ACC112 (cell line): ENCODE measurements around the gene KATNAL2.

Source experiments
- H2AFZ ChIP-seq: fragments of 200-600 bp; sonication (generic); one replicate; pipeline ENCODE4 v1.6.0; 2017; ENCODE audit warnings: antibody characterized with exemption, low read length; ENCODE audit not compliant: unreplicated experiment
- H3K27ac ChIP-seq: fragments of 200-600 bp; sonication (generic); 2 replicates; pipeline ENCODE4 v1.5.1; 2014; ENCODE audit warnings: low read depth, mild to moderate bottlenecking, antibody characterized with exemption, low read length, moderate library complexity
- H3K27me3 ChIP-seq: fragments of 200-600 bp; sonication (generic); 2 replicates; pipeline ENCODE4 v1.6.1; 2014; ENCODE audit warnings: mild to moderate bottlenecking, antibody characterized with exemption, low read length, moderate library complexity, mixed read lengths; ENCODE audit not compliant: insufficient read depth
- H3K36me3 ChIP-seq: fragments of 200-600 bp; sonication (generic); 2 replicates; pipeline ENCODE4 v1.6.1; 2016; ENCODE audit warnings: mild to moderate bottlenecking, antibody characterized with exemption, low read length, moderate library complexity, mixed read lengths; ENCODE audit not compliant: insufficient read depth
- H3K4me1 ChIP-seq: fragments of 200-600 bp; sonication (generic); one replicate; pipeline ENCODE4 v1.6.1; 2016; ENCODE audit warnings: low read length, mixed read lengths; ENCODE audit not compliant: insufficient read depth, unreplicated experiment, control insufficient read depth
- H3K4me3 ChIP-seq: fragments of 200-600 bp; sonication (generic); 2 replicates; pipeline ENCODE4 v1.5.1; 2014; ENCODE audit warnings: mild to moderate bottlenecking, low read depth, low read length
- H3K79me2 ChIP-seq: fragments of 200-600 bp; sonication (generic); one replicate; pipeline ENCODE4 v1.6.0; 2016; ENCODE audit warnings: low read length; ENCODE audit not compliant: control insufficient read depth, unreplicated experiment, insufficient read depth

Gene KATNAL2

DNA sequence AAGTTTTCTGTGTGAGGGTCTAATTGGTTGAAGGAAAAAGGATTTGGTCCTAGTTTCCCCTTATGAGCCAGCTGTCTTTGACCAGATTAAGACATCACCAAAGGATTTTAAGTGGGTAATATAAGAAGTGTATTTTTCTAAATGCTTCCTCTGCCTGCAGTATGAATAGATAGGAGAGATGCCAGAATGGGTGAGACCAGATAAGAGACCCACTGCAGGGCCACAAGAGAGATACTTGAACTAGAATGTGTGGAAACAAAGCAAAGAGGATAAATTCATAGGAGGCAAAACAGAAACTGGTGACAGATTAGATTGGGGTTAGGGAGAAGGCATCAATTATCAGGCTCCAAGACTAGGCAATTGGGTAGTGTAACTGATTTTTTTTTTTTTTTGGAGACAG is 234.0 kb downstream of the KATNAL2 start:
- H3K4me3 ChIP-seq, result peak overlapping the region; percentile 97
- no peak overlapping the region for H2AFZ ChIP-seq

More for the DNA sequence above, 234.0 kb downstream of the KATNAL2 start:
- Histone ChIP-seq H3K79me2 (peaks cover 36% of the 10 kb centered on the region), H3K27me3 (no peaks in the 10 kb centered on the region), H3K36me3 (peaks cover 22% of the 10 kb centered on the region; the same call in 1 of the 2 replicates), H3K4me1 (peaks cover 11% of the 10 kb centered on the region), H3K27ac (no peak overlapping the region)
